ENCODE measurements around the gene BMP7.

DNA sequence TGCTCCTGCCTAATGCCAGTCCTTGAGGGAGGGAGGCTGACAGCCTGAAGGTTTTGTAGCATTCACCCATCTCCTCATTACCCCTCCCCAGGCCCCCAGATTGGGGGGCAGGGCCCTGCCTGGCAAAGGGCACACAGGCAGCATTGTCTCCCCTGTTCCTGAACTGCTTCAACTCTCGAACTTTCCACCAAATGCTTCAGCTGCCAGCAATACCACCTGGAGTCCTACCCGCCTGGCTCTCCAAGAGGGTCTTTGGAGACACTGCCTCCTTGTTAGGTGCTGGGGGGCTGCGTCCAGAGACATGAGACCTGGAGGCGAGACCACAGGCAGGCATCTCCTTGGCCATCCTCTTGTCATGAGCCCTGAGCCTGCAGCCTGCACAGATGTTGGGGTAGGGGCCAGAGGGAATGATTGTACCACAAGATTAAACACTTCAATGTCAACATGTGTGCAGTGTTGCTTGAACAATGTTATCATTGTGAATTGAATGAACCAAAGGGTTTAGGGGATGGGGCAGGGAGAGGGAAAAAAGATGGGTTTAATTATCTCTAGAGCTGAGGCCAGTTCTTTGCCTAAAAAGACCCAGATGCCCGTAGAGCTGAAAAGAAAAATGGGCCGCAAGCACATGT lies 25.0 kb downstream of the BMP7 start:
- TF ChIP-seq GABPA (IDR thresholded peaks at IDR 0.05; ENCODE audit: borderline replicate concordance, insufficient read depth, low read length) (no peak), BRCA1 (IDR thresholded peaks at IDR 0.05; ENCODE audit: low read depth, low read length) (no peak), RNF2 (IDR thresholded peaks at IDR 0.05; ENCODE audit: borderline replicate concordance, low read depth, low read length, missing control alignments, poor library complexity, severe bottlenecking) (no peak), RAD21 (IDR thresholded peaks at IDR 0.05 in 1 of 2, conservative IDR thresholded peaks at IDR 0.05 in 1 of 2; ENCODE audit: low read depth in 2 of 2, low read length in 2 of 2) (no peak), JUND (IDR thresholded peaks at IDR 0.05; ENCODE audit: low read length) (no peak), RFX5 (IDR thresholded peaks at IDR 0.05; ENCODE audit: borderline replicate concordance, low read depth, low read length) (no peak), POLR2A (IDR thresholded peaks at IDR 0.05; ENCODE audit: control extremely low read depth in 1 of 2, low read depth in 2 of 2, low read length in 2 of 2) (no peak), HDAC2 (IDR thresholded peaks at IDR 0.05; ENCODE audit: borderline replicate concordance in 1 of 2, low read depth in 2 of 2, low read length in 2 of 2) (no peak), CHD1 (IDR thresholded peaks at IDR 0.05; ENCODE audit: low read depth, low read length) (no peak), EP300 (IDR thresholded peaks at IDR 0.05; ENCODE audit: borderline replicate concordance in 1 of 2, low read depth in 2 of 2, low read length in 2 of 2) (no peak)
- TF ChIP-seq, protein P1, sequence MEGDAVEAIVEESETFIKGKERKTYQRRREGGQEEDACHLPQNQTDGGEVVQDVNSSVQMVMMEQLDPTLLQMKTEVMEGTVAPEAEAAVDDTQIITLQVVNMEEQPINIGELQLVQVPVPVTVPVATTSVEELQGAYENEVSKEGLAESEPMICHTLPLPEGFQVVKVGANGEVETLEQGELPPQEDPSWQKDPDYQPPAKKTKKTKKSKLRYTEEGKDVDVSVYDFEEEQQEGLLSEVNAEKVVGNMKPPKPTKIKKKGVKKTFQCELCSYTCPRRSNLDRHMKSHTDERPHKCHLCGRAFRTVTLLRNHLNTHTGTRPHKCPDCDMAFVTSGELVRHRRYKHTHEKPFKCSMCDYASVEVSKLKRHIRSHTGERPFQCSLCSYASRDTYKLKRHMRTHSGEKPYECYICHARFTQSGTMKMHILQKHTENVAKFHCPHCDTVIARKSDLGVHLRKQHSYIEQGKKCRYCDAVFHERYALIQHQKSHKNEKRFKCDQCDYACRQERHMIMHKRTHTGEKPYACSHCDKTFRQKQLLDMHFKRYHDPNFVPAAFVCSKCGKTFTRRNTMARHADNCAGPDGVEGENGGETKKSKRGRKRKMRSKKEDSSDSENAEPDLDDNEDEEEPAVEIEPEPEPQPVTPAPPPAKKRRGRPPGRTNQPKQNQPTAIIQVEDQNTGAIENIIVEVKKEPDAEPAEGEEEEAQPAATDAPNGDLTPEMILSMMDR (IDR thresholded peaks at IDR 0.05; ENCODE audit: control extremely low read depth in 1 of 3, insufficient read depth in 1 of 3, low read depth in 1 of 3, low read length in 3 of 3) = no peak
- TF ChIP-seq, protein P2, sequence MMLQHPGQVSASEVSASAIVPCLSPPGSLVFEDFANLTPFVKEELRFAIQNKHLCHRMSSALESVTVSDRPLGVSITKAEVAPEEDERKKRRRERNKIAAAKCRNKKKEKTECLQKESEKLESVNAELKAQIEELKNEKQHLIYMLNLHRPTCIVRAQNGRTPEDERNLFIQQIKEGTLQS (IDR thresholded peaks at IDR 0.05; ENCODE audit: insufficient read depth, low read depth, low read length) = no peak

Measured in H1 (cell line).